Thoracic aorta (tissue), 2 donors: ENCODE data around the gene FEM1C. TPM values are rescaled to one million over a fixed set of nuclear protein-coding genes. Genes with fewer than 3 reads are reported as not detected.

Experiments
- ATAC-seq: fragments of 150-250 bp; one replicate; pipeline ENCODE4 v1.8.0; 2017; ENCODE audit warnings: low read depth; ENCODE audit not compliant: insufficient number of reproducible peaks, low FRiP score
- DNase-seq: peaks from one replicate; pipeline ENCODE4 v3.0.0-alpha.2; 2020; ENCODE audit warnings: low spot score
- H3K27ac ChIP-seq, 2 donors: fragments of 200-600 bp; sonication (generic); 1 replicate in 1 of 2; 2 replicates in 1 of 2; pipeline ENCODE4 v1.5.1; 2016; ENCODE audit warnings: mild to moderate bottlenecking in 2 of 2, moderate library complexity in 2 of 2
- H3K27me3 ChIP-seq: fragments of 200-600 bp; sonication (generic); replicated peaks from 2 replicates; pipeline ENCODE4 v1.6.0; 2016; ENCODE audit warnings: mild to moderate bottlenecking; ENCODE audit not compliant: insufficient read depth
- H3K36me3 ChIP-seq: fragments of 200-600 bp; sonication (generic); one replicate; pipeline ENCODE4 v1.5.1; 2016
- H3K4me1 ChIP-seq, 2 donors: fragments of 200-600 bp; sonication (generic); 1 replicate in 1 of 2; 2 replicates in 1 of 2; pipeline versions ENCODE4 v1.5.1 to v1.6.0; 2016; ENCODE audit warnings: low read depth in 2 of 2, mild to moderate bottlenecking in 1 of 2; ENCODE audit not compliant: control insufficient read depth in 1 of 2
- H3K4me3 ChIP-seq: fragments of 200-600 bp; sonication (generic); 2 replicates; pipeline ENCODE4 v1.5.1; 2016; ENCODE audit warnings: mild to moderate bottlenecking
- H3K9me3 ChIP-seq: fragments of 200-600 bp; sonication (generic); 2 replicates; pipeline ENCODE4 v1.5.1; 2016
- CTCF ChIP-seq: fragments of 200-600 bp; sonication (generic); IDR thresholded peaks from one replicate; pipeline ENCODE4 v1.5.1; 2019; ENCODE audit warnings: antibody characterized with exemption
- total RNA-seq, 2 donors: library from RNA; depleted of rRNA; stranded (reverse); fragments of >200 nt; gene quantifications; one replicate each; pipeline versions ENCODE4 v1.1.0 to v1.2.3, GENCODE V29; 2016

Gene FEM1C
- total RNA-seq, 2 donors from 2014 or later = 14.1 to 35.6 TPM

DNA sequence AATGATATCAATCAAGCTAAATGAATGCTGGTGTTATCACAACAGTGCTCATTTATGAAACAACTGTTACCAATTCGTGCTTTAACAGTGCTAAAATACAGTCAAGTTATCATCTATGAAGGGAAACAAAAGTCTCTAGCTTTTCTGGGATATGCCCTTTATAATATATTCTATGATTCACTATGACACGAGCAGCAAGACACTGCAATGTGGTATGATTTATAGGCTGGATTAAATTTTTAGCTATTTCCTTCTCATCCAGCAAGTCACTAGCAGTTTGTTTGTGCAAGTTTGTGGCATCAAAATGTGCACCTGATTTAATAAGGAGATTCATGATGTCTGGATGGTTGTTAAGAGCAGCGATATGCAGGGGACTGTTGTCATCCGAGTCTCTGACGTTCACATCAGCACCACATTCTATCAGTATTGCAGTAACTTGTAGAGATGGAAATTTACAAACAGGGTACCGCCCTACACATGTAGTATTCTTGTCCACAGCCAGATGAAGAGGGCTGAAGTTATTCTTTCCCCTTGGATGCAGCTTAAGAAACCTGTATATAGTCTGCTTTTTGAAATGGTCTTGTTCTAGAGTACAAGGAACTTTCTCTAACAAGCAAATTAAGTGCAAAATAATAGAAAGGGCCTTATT is 20.3 kb downstream of the FEM1C start:
- Histone ChIP-seq H3K36me3 (peaks cover 8% of the 10 kb centered on the region), H3K27ac (no peak overlapping the region), H3K4me1 (peaks cover 15 to 23% of the 10 kb centered on the region in 2 donors), H3K27me3 (no peaks in the 10 kb centered on the region), H3K4me3 (no peak overlapping the region), H3K9me3 (no peaks in the 10 kb centered on the region)
- DNase-seq (no peak), ATAC-seq (no peak)
- TF ChIP-seq CTCF = no peak

GRCh38 chr5:115522832-115523403 is 21.7 kb downstream of the FEM1C start:
- ATAC-seq = no peak
- TF ChIP-seq CTCF = no peak

GRCh38 chr5:115520191-115520590 is 24.4 kb downstream of the FEM1C start:
- no peak overlapping the region for H3K27ac ChIP-seq
- no peaks in the 10 kb centered on the region for H3K27me3 ChIP-seq
- DNase-seq (no peak), ATAC-seq (no peak)
- H3K4me3 ChIP-seq = no peak overlapping the region
- H3K9me3 ChIP-seq = no peaks in the 10 kb centered on the region
- H3K4me1 ChIP-seq = peaks cover 0 to 3% of the 10 kb centered on the region in 2 donors
- no peak for TF ChIP-seq CTCF
- H3K36me3 ChIP-seq = peaks cover 5% of the 10 kb centered on the region

More at GRCh38 chr5:115522832-115523403, 21.7 kb downstream of the FEM1C start:
- Histone ChIP-seq H3K4me1 (peaks cover 6 to 11% of the 10 kb centered on the region in 2 donors), H3K36me3 (peaks cover 8% of the 10 kb centered on the region), H3K27ac (no peak overlapping the region), H3K4me3 (no peak overlapping the region), H3K9me3 (no peaks in the 10 kb centered on the region), H3K27me3 (no peaks in the 10 kb centered on the region)
- no peak for DNase-seq

DNA sequence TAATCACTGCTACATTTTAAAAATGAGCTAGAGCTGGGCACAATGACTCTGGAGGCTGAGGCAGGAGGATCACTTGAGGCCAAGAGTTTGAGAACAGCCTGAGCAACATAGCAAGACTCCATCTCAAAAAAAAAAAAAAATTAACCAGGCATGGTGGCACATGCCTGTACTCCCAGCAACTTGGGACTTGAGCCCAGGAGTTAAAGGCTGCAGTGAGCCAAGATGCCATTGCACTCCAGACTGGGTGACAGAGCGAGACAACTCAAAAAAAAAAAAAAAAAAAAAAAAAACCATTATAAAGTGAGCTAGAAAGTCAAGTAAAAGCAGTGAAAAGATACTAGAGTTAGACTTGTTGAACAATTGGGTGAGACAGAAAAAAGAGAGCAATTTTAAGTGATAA is 28.2 kb downstream of the FEM1C start:
- no peaks in the 10 kb centered on the region for H3K9me3 ChIP-seq
- no peak for ATAC-seq
- no peak for DNase-seq
- no peaks in the 10 kb centered on the region for H3K4me1 ChIP-seq
- H3K27ac ChIP-seq = no peak overlapping the region
- no peaks in the 10 kb centered on the region for H3K36me3 ChIP-seq
- TF ChIP-seq CTCF = no peak
- no peaks in the 10 kb centered on the region for H3K27me3 ChIP-seq
- H3K4me3 ChIP-seq = no peak overlapping the region

GRCh38 chr5:115514220-115514619 is 30.4 kb downstream of the FEM1C start:
- ATAC-seq (no peak), DNase-seq (no peak)
- no peaks in the 10 kb centered on the region for H3K9me3 ChIP-seq
- H3K4me1 ChIP-seq = no peaks in the 10 kb centered on the region
- no peak for TF ChIP-seq CTCF
- H3K36me3 ChIP-seq = no peaks in the 10 kb centered on the region
- H3K27ac ChIP-seq = no peak overlapping the region
- no peaks in the 10 kb centered on the region for H3K27me3 ChIP-seq
- no peak overlapping the region for H3K4me3 ChIP-seq
